GM10266 (cell line): ENCODE measurements around the gene SLC17A9.

Experiments used
- DNase-seq: peaks from one replicate; pipeline ENCODE4 v3.0.0; 2012; ENCODE audit errors: extremely low spot score
- TF ChIP-seq, protein P1 (sequence below): IDR thresholded peaks from 2 replicates; pipeline ENCODE4 v1.5.1; 2012; ENCODE audit warnings: mild to moderate bottlenecking, low read depth; ENCODE audit not compliant: control insufficient read depth, insufficient read depth; ENCODE audit errors: missing control alignments

SLC17A9 gene

DNA sequence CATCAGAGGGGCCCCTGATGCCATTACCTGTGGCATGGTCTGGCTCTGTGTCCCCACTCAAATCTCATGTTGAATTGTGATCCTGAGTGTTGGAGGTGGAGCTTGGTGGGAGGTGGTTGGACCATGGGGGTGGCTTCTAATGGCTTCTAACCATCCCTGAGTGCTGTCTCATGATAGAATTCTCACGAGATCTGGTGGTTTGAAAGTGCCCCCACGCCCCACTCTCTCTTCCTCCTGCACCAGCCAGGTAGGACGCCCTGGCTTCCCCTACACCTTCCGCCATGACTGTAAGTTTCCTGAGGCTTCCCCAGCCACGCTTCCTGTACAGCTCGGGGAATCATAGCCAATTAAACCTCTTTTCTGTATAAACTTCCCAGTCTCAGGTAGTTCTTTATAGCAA lies 39.4 kb downstream of the SLC17A9 start:
- DNase-seq, result no peak
- TF ChIP-seq, protein P1, sequence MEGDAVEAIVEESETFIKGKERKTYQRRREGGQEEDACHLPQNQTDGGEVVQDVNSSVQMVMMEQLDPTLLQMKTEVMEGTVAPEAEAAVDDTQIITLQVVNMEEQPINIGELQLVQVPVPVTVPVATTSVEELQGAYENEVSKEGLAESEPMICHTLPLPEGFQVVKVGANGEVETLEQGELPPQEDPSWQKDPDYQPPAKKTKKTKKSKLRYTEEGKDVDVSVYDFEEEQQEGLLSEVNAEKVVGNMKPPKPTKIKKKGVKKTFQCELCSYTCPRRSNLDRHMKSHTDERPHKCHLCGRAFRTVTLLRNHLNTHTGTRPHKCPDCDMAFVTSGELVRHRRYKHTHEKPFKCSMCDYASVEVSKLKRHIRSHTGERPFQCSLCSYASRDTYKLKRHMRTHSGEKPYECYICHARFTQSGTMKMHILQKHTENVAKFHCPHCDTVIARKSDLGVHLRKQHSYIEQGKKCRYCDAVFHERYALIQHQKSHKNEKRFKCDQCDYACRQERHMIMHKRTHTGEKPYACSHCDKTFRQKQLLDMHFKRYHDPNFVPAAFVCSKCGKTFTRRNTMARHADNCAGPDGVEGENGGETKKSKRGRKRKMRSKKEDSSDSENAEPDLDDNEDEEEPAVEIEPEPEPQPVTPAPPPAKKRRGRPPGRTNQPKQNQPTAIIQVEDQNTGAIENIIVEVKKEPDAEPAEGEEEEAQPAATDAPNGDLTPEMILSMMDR, result no peak

DNA sequence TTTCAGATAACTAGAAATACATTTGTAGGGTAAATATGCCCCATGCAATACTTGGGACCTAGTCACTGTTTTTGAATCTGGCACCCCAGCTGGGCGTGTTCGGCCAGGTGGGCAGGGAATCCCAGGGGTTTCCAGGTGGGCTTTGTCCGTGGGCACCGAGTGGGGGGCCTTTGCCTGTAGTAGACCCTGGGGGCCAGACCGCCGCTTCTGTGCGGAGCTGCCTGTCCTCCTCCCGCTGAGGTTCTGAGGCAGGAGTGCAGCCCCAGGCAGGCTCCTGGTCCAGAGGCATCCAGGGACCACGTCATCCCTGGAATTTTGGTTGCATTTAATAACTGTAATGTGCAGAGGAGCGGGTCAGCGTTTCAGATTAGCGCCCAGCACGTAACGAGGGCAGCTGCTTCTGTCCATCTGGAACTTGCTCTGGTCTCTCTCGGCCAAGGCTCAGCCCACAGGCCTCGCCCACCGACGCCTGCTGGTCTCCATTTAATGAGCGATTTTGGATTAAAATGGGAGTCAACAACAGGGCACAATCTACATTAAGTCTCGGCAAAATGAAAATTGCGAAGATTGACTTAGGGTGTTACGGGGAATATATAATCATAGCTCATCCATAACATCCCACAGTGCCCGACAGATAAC lies 41.5 kb downstream of the SLC17A9 start:
- DNase-seq, result no peak
- TF ChIP-seq, protein P1, result no peak

DNA sequence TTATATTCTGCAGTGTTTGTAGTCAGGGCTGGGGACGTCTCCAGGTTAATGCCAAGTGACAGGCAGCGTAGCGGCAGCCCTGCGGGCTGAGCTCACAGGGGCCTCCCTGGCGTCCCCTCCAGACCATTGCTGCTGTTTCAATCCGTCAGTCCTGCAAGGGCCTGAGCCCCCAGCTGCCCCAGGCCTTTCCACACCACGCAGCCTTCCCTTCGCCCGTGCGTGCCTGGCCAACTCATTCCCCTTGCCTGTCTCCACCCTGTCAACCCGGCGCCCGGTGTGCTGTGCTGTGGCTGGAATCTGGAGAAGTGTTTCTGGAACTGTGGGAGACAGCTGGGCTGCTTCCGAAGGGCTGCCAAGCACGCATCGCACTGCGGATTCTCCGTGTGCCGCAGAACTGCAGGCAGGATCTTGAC lies 42.4 kb downstream of the SLC17A9 start:
- DNase-seq, result no peak
- TF ChIP-seq, protein P1, result no peak

DNA sequence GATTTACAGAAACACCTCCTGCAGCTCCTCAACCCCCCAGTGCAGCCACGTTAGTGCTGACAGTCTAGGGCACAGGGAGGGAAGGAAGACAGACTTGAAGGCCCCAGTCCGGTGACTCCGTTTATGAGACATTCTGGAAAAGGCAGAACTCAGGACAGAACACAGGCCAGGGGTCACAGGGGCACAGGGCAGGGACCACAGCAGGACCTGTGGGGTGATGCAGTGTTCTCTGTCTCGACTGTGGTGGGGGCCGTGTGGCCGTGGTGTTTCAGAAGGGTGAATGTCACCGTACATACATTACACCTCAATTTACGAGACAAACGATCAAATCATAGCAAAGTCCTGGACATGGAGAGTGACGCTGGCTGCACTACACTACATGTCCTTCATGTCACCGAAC lies 43.0 kb downstream of the SLC17A9 start:
- TF ChIP-seq, protein P1, result no peak
- DNase-seq, result no peak

DNA sequence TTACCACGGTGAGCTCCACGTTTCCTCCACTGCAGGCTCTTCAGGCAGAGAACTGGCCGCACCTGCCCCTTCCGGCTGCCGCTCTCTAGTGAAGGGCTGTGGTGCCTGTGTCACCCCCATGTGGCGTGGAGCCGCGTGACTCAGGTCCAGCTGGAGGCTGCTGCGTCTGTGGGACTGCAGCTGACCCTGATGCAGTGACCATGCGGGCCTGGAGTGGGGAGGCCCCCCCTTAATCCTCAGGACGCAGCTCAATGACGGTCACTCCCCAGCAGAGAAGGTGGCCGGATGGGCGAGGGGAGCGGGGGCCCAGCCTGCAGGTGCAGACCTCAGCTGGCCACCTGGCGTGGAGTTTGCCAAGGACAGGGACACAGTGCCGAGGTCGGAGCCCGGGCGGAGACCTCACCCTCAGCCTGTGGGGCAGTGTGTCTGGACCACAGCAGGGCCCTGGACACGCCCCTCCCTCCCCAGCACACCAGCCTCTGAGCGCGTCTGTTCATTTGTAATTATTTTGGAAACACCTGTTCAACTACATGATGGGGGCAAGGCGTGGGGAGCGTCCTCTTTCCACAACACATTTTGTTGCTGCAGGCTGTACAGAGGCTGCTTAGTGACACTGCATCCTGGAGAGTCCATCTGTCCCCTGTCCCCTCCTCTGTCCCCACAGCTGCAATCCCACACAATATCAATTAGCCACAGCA lies 43.5 kb downstream of the SLC17A9 start:
- TF ChIP-seq, protein P1, result no peak
- DNase-seq, result no peak

DNA sequence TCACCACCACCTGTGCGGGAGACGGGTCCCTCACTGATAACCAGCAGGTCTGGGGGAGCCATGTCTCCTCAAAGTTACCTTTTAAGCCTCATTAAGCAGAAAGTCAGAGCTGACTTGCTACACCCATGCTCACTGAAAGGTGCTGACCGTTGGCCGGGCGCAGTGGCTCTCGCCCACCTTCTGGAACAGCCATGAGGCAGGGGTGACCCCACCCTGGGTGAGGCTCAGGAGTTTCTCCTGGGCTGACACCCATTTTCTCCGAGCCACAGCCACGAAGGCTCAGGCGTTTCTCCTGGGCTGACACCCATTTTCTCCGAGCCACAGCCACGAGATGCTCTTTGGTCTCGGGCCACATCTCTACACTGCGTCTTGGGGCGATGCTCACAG lies 44.1 kb downstream of the SLC17A9 start:
- TF ChIP-seq, protein P1, result no peak
- no peak for DNase-seq

DNA sequence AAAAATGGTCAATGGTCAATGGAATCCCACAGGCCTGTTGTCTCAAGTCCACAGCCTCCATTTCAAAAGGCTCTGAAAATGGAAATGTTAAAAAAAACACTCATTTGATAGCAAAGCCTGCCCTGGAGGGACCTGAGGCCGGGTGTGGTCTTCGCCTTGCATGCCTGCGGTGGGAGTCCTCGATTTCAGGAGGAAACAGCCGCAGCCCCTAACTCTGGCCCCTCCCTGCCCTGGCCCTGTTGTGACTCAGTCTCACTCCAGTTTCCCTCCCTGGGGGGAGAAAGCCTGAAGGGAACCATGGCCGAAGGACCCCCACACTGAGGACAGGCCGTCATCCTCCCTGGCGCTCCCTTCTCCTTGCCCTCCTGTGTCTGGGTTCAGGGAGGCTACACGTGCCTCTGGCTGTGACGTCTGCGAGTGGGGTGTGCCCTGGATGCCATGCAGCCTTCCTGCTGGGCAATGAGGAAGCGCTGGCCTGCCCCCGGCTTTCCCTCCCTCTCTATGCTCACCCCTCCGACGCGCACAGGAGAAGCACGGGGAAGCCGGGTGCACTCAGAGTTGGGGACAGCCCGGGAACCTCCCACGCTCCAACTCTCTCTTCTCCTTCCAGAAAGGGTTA lies 45.0 kb downstream of the SLC17A9 start:
- DNase-seq, result no peak

More for the DNA sequence above, 45.0 kb downstream of the SLC17A9 start:
- TF ChIP-seq, protein P1, result no peak
